K562 (cell line): ENCODE results near the gene RNF166. TPM values are rescaled to one million over a fixed set of nuclear protein-coding genes. Genes with fewer than 3 reads are reported as not detected.

Experiments used
- DLX4 ChIP-seq: fragments of 250-450 bp; sonication (Bioruptor Pico); IDR thresholded peaks from 2 replicates; pipeline ENCODE4 v1.6.1; 2021; ENCODE audit warnings: mild to moderate bottlenecking
- DMBX1 ChIP-seq: fragments of 250-450 bp; sonication (Bioruptor Pico); IDR thresholded peaks from 2 replicates; pipeline ENCODE4 v1.8.0; 2022; ENCODE audit warnings: inconsistent platforms, mild to moderate bottlenecking, moderate library complexity, borderline replicate concordance
- E2F4 ChIP-seq: sonication (generic); formaldehyde crosslinking; IDR thresholded peaks from 2 replicates; pipeline ENCODE4 v1.8.0; 2022; ENCODE audit warnings: mild to moderate bottlenecking, low read depth, missing genetic modification reagents
- GABPA ChIP-seq: fragments of 200-800 bp; sonication (Bioruptor generic); conservative IDR thresholded peaks from 2 replicates; pipeline ENCODE4 v1.6.1; 2016; ENCODE audit warnings: low read depth, missing genetic modification characterization, missing compliant biosample characterization
- IRF9 ChIP-seq: fragments of 450-650 bp; IDR thresholded peaks from 2 replicates; pipeline ENCODE4 v1.6.1; 2016; ENCODE audit warnings: missing biosample characterization, missing genetic modification characterization
- KLF6 ChIP-seq: fragments of 250-450 bp; sonication (Bioruptor Pico); IDR thresholded peaks from 2 replicates; pipeline ENCODE4 v1.4.0; 2020; ENCODE audit warnings: mild to moderate bottlenecking, moderate library complexity, borderline replicate concordance
- MBD2 ChIP-seq: sonication (generic); IDR thresholded peaks from 2 replicates; pipeline ENCODE4 v1.6.1; 2016; ENCODE audit warnings: low read depth, borderline replicate concordance
- MNT ChIP-seq, 2 experiments: fragments of 450-650 bp; conservative IDR thresholded peaks; 2 replicates each; pipeline ENCODE4 v1.6.1; 2017; ENCODE audit warnings: mild to moderate bottlenecking in 2 of 2, moderate library complexity in 2 of 2
- NEUROD1 ChIP-seq: fragments of 150-350 bp; IDR thresholded peaks from 2 replicates; pipeline ENCODE4 v1.6.1; 2014; ENCODE audit warnings: borderline replicate concordance, low read length, low read depth; ENCODE audit not compliant: partially characterized antibody
- NFATC3 ChIP-seq: fragments of 450-650 bp; IDR thresholded peaks from 2 replicates; pipeline ENCODE4 v1.6.1; 2017; ENCODE audit warnings: mild to moderate bottlenecking
- NFIC ChIP-seq: fragments of 450-650 bp; IDR thresholded peaks from 2 replicates; pipeline ENCODE4 v1.6.1; 2017; ENCODE audit warnings: mild to moderate bottlenecking, inconsistent platforms
- NKRF ChIP-seq: fragments of 450-650 bp; IDR thresholded peaks from 2 replicates; pipeline ENCODE4 v1.6.1; 2016; ENCODE audit warnings: borderline replicate concordance
- PRDM10 ChIP-seq: fragments of 450-650 bp; IDR thresholded peaks from 2 replicates; pipeline ENCODE4 v1.6.1; 2018; ENCODE audit not compliant: partially characterized antibody
- ZBTB12 ChIP-seq: fragments of 250-450 bp; sonication (Bioruptor Pico); IDR thresholded peaks from 2 replicates; pipeline ENCODE4 v1.4.0; 2020
- ZNF324 ChIP-seq: fragments of 250-450 bp; sonication (Bioruptor Pico); IDR thresholded peaks from 2 replicates; pipeline ENCODE4 v1.4.0; 2020; ENCODE audit warnings: mild to moderate bottlenecking
- polyA plus RNA-seq, 8 experiments: library from polyadenylated mRNA; depleted of rRNA in 4 of 8; stranded (reverse) in 5 of 8; unstranded in 3 of 8; fragments of >200 nt; fragmentation: Nextera tagmentation in 2 of 8; fragmentation: Illumina TruSeq in 1 of 8; extraction: Ambion mirVana in 2 of 8; extraction: Trizol in 1 of 8; gene quantifications; 2 replicates each; pipeline versions ENCODE4 v1.2.1 to v1.2.3, GENCODE V29; 2011 to 2014; ENCODE audit warnings: inconsistent platforms in 1 of 8, missing spikeins in 1 of 8
- total RNA-seq, 7 experiments: library from RNA; depleted of rRNA in 6 of 7; stranded (reverse); fragments of >200 nt in 6 of 7; fragmentation: Illumina TruSeq in 2 of 7; extraction: Trizol in 2 of 7; gene quantifications; 2 replicates each; pipeline versions ENCODE4 v1.2.1 to v1.2.3, GENCODE V29; 2011 to 2021; ENCODE audit warnings: low replicate concordance in 1 of 7

RNF166 gene
- total and polyA plus RNA-seq, 9 of the 15 experiments (the other 6 are each of a cell fraction or from before 2014, with no cell fraction given), result 0.56 to 60.3 (median 19.5) TPM

GRCh38 chr16:88651276-88651988 is 54.8 kb downstream of the RNF166 start (continued):
- TF ChIP-seq E2F4 (CRISPR knock-in tag) (no peak), PRDM10 (peak; percentile 57), NKRF (peak; percentile 41; the same call in 1 of the 2 replicates), NFATC3 (no peak), NEUROD1 (peak; percentile 12), GABPA (tag) (peak; percentile 88), DMBX1 (CRISPR knock-in tag) (no peak), NFIC (peak; percentile 54), IRF9 (tag) (no peak), MNT (conservative IDR thresholded peaks at IDR 0.05) (peak; percentile 40 to 65; a peak in 3 of 4 replicates), ZNF324 (peak; percentile 40; the same call in 1 of the 2 replicates), DLX4 (CRISPR knock-in tag) (no peak), ZBTB12 (CRISPR knock-in tag) (no peak; the same call in 1 of the 2 replicates), KLF6 (CRISPR knock-in tag) (peak; percentile 41; the same call in 1 of the 2 replicates), MBD2 (peak; percentile 35; the same call in 1 of the 2 replicates)
